GM18907 (cell line): ENCODE data around the gene RPL31.
A peak's percentile ranks its signal among the peaks of the same experiment; 100 is the strongest.

Experiments
- ATAC-seq: cut with Tn5 transposase; IDR thresholded peaks from one replicate; pipeline ENCODE4 v1.9.1; 2021; ENCODE audit warnings: mild to moderate bottlenecking, moderate library complexity; ENCODE audit not compliant: unreplicated experiment

Gene RPL31

GRCh38 chr2:100974712-100975520 is 27.2 kb upstream of the RPL31 start:
- ATAC-seq = no peak

GRCh38 chr2:100975521-100975785 is 26.6 kb upstream of the RPL31 start:
- ATAC-seq = no peak

- ATAC-seq = no peak
Observed at GRCh38 chr2:100976061-100976460, 26.0 kb upstream of the RPL31 start.

- ATAC-seq = peak; percentile 74
Observed at GRCh38 chr2:100976645-100977391, 25.3 kb upstream of the RPL31 start.

- ATAC-seq = no peak
Observed at GRCh38 chr2:100977511-100977910, 24.6 kb upstream of the RPL31 start.

- ATAC-seq = no peak
Observed at GRCh38 chr2:100978582-100979191, 23.4 kb upstream of the RPL31 start.

GRCh38 chr2:100980046-100980445 is 22.0 kb upstream of the RPL31 start:
- no peak for ATAC-seq

- ATAC-seq = no peak
Observed at GRCh38 chr2:100981011-100981410, 21.1 kb upstream of the RPL31 start.

GRCh38 chr2:100982431-100982861 is 19.6 kb upstream of the RPL31 start:
- ATAC-seq = no peak

- no peak for ATAC-seq
Observed at GRCh38 chr2:100983201-100983600, 18.9 kb upstream of the RPL31 start.

- ATAC-seq = no peak
Observed at GRCh38 chr2:100983684-100984310, 18.3 kb upstream of the RPL31 start.

GRCh38 chr2:100984892-100985307 is 17.2 kb upstream of the RPL31 start:
- ATAC-seq = peak; percentile 71

GRCh38 chr2:100986157-100986556 is 15.9 kb upstream of the RPL31 start:
- no peak for ATAC-seq

- ATAC-seq = no peak
Observed at GRCh38 chr2:100987536-100987935, 14.6 kb upstream of the RPL31 start.

- no peak for ATAC-seq
Observed at GRCh38 chr2:100987974-100988373, 14.1 kb upstream of the RPL31 start.

- ATAC-seq = no peak
Observed at GRCh38 chr2:100988630-100989417, 13.3 kb upstream of the RPL31 start.

GRCh38 chr2:100989666-100990065 is 12.4 kb upstream of the RPL31 start:
- ATAC-seq = no peak

- ATAC-seq = no peak
Observed at GRCh38 chr2:100990166-100990565, 11.9 kb upstream of the RPL31 start.

GRCh38 chr2:100990650-100991403 is 11.3 kb upstream of the RPL31 start:
- no peak for ATAC-seq

GRCh38 chr2:100991404-100991773 is 10.7 kb upstream of the RPL31 start:
- ATAC-seq = no peak
